Activated CD8-positive, alpha-beta memory T cell treated with anti-CD3 and anti-CD28 coated beads for 36 hours (primary cell): ENCODE data around the gene PLXNA4. TPM values are rescaled to one million over a fixed set of nuclear protein-coding genes. Genes with fewer than 3 reads are reported as not detected.

ENCODE experiments used
- CTCF ChIA-PET: fragments of 350-600 bp; sonication (Branson Sonifier 250); formaldehyde crosslinking; loops from one replicate; lab custom pipeline; 2021; ENCODE audit warnings: antibody characterized with exemption; lab: Charles Lee
- POLR2A ChIA-PET: fragments of 350-600 bp; sonication (Branson Sonifier 250); formaldehyde crosslinking; loops from one replicate; lab custom pipeline; 2021; ENCODE audit warnings: antibody characterized with exemption; lab: Charles Lee
- total RNA-seq, 2 experiments: library from RNA; stranded (reverse); gene quantifications; one replicate each; pipeline ENCODE4 v1.2.3, GENCODE V29; 2021

Gene PLXNA4
- total RNA-seq, 2 experiments from 2014 or later, result 0.04 to 0.19 TPM

DNA sequence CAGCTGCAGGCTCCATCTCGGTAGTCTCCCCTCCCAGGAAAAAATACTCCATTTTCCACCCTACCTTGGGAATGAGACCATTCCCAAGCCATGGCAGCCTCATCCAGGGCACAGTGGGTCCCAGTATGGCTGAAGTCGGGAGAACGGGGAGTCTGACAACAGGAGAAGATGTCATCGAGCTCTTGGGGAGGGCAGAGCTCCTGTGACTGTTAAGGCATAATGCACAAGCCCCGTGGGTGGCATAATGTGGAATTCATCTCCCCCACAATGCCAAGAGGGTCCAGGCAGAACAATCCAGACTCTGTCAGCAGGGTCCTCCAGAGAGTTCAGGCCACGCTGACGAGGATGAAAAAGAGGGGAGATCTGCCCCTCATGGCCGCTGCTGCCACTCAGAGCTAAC lies 279.4 kb downstream of the PLXNA4 start:
- ChIA-PET CTCF (no interaction called here), POLR2A (no interaction called here)

DNA sequence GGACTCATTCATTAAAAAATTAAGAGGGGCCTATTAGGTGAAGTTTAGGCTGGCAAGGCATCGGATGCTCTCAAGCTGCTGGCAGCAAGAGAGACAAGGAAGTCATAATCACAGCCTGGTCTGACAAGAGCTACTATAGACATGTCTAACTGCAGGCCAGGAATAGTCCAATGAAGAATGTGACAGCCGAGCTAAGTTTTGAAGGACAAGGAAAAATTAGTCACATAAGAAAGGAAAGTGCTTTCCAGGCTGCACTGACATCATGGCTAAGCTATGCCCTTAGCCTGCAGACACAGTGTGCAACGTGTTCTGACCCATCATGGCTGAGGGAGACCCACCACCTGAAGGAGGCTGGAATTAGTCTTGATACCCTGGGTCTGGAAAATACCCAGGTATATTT lies 281.1 kb downstream of the PLXNA4 start:
- CTCF ChIA-PET, result no interaction called here
- POLR2A ChIA-PET, result no interaction called here

GRCh38 chr7:132292803-132293202 lies 283.5 kb downstream of the PLXNA4 start:
- POLR2A ChIA-PET, result no interaction called here
- CTCF ChIA-PET, result no interaction called here

- POLR2A ChIA-PET, result no interaction called here
- CTCF ChIA-PET, result no interaction called here
Measured at GRCh38 chr7:132291481-132291880, 284.8 kb downstream of the PLXNA4 start.

- ChIA-PET CTCF (no interaction called here), POLR2A (no interaction called here)
Measured at GRCh38 chr7:132290021-132290420, 286.2 kb downstream of the PLXNA4 start.

DNA sequence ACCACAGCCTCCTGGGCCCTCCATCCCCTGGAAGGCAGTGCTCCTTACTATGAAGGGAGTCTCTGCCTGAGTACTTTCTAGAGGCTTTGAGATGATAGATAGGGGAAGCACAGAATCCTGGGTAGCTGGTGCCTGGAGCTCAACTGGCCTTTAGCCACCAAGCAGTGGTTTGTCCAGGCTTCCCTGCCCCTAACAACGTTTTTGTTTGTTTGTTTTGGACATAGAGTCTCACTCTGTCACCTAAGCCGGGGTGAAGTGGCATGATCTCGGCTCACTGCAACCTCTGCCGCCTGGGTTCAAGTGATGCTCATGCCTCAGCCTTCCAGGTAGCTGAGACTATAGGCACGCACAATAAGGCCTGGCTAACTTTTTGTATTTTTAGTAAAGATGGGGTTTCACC lies 289.4 kb downstream of the PLXNA4 start:
- POLR2A ChIA-PET, result no interaction called here
- CTCF ChIA-PET, result no interaction called here

- POLR2A ChIA-PET, result no interaction called here
- CTCF ChIA-PET, result no interaction called here
Measured at GRCh38 chr7:132280335-132280734, 295.9 kb downstream of the PLXNA4 start.

DNA sequence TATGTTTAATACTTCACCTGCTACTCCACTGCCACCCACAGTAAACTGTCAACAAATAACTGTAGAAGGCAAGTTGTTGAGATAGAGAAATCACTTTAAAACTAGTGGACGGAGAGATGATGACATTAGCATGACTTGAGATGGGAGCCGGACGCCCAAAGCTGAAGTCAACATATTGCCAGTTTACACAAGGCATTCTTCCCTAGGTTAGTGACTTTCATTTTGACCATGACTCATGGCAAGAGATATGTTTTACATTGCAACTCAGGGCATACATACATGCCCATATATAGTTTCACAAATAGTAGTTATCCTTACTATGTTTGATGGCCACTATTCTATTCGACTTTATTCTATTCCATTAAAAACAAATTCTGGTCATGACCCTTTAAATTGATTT lies 296.6 kb downstream of the PLXNA4 start:
- CTCF ChIA-PET, result no interaction called here
- POLR2A ChIA-PET, result no interaction called here

- ChIA-PET CTCF (no interaction called here), POLR2A (no interaction called here)
Measured at GRCh38 chr7:132276976-132277725, 299.1 kb downstream of the PLXNA4 start.

GRCh38 chr7:132276234-132276630 lies 300.0 kb downstream of the PLXNA4 start:
- ChIA-PET CTCF (no interaction called here), POLR2A (no interaction called here)

DNA sequence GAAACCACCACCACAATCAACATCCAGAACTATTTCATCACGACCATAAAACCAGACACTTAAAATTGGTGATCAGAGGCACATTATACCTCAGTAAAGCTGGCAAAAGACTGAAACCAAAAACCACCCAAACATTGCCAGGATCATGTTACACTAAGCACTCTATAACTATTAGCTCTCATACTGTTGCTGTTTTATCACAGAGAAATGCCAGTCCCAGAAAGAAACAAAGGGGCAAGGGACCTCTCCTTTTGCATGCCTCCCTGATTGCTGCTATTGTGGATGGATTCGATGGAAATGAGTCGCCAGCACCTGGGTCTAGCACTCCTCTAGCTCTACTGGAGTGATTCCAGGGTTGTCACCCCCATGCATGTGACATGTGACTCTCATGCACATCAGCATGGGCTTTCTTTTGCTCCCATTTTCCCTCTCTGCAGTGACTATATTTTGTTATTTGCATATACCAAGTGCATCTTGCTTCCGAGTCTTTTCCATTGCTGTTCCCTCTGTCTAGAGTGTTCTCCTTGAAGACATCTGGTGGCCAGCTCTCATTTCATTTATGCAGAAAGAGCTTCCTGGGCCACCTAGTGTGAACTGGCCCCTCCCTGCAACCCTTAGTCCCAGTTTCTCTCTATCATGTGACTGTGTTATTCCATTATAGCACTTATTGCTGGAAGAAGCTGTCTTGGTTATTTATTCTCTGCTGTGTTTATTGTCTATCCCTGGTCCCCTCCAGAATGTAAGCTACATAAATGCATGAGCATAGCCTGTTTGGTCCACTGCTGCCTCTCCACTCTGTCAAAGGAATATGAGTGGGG lies 300.6 kb downstream of the PLXNA4 start:
- CTCF ChIA-PET, result no interaction called here
- POLR2A ChIA-PET, result no interaction called here

GRCh38 chr7:132272763-132273371 lies 303.4 kb downstream of the PLXNA4 start:
- CTCF ChIA-PET, result no interaction called here
- POLR2A ChIA-PET, result no interaction called here

DNA sequence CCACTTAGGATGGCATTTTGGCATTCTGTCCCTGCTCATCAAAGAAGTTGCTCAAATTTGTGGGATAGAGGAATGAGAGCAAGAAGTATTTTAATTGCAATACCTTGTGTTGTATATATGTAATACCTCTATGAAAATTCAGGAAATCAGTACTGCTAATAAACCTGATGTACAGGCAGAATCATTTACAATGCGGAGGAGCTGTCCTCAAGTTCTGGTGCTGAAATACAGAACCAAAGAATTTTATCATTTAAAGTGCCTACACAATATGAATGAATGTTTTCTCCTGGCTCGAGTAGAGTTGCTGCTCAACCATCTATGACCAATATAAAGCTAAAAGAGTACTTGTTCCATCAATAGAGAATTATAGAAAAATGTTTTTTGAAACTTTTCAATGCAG lies 305.8 kb downstream of the PLXNA4 start:
- ChIA-PET CTCF (interaction anchor here (0.6 to 0.7 kb wide), 2 partner anchors 581 to 1352 kb away, joined by 3 read pairs; no protein-coding TSS in a partner anchor), POLR2A (no interaction called here)

DNA sequence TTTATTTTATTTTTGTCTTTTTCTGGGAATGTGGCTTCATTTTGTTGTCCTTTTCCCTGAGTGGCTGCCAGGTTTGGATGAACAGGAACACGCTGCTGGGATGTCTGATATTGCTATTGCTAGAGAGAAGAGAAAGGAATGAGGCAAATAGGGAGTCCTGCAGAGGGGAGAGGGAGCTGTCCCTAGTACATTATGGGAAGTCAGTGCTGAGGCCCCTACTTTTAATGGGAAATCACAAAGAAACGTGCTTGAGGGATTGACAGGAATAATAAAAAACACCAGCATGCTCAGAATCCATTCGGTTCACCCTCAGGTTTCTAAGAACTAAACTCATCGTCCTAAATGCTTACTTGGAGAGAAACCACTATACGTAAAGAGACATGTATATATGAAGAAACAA lies 306.6 kb downstream of the PLXNA4 start:
- CTCF ChIA-PET, result interaction anchor here (0.6 to 0.7 kb wide), 2 partner anchors 580 to 1353 kb away, joined by 3 read pairs; no protein-coding TSS in a partner anchor
- POLR2A ChIA-PET, result no interaction called here

GRCh38 chr7:132263151-132263550 lies 313.1 kb downstream of the PLXNA4 start:
- ChIA-PET CTCF (no interaction called here), POLR2A (no interaction called here)

DNA sequence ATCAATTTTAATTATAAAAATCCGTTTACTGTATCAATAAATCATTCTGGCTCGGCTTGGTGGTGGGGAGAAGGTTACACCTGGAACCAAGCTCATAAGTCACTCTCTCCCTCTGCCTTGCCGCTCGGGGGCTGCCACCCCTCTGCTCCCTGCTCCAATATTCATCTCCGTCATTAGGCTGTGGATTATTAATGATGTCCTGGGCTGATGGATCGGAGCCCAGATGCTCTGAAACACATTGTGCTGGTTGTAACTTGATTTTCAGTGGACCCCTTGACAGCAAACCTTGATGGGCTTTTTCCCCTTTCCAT lies 314.2 kb downstream of the PLXNA4 start:
- ChIA-PET CTCF (no interaction called here), POLR2A (no interaction called here)

DNA sequence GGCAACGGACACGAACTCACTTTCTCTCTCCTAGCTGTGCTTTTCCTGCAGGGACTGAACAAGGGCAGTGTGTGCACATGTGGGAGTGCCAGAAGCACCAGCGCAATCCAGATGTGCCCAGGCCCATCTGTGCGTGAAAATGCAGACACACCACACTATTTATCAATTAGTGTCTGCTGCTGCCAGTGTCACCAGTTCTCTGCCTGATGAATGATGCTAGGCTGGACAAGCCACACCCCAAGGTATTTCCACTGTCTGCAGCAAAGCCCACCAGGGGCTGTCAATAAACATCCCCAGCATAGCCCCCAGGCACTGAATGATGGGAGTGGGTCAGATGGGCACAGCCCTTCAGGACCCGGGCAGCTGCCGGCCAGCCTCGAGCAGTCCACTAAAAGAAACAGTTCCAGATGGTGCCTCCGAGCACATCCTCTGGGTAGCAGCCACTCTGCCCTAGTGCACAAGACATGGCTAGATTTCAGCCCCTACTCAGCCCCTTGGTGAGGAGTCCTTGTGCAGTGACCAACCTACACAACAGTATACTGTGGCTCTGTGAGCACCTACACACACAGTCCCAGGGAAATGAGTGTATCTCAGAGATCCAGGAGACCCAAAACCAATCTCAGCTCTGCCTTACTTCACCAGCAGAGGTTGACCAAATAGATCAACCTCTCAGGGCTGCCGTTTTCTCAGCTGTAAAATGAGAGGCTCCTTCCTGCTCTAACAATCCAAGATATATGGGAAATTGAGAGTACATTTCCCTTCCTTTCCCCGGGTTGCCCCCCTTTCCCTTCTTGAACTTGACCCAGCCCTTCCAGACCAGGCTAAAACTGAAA lies 314.7 kb downstream of the PLXNA4 start:
- ChIA-PET CTCF (no interaction called here), POLR2A (no interaction called here)

DNA sequence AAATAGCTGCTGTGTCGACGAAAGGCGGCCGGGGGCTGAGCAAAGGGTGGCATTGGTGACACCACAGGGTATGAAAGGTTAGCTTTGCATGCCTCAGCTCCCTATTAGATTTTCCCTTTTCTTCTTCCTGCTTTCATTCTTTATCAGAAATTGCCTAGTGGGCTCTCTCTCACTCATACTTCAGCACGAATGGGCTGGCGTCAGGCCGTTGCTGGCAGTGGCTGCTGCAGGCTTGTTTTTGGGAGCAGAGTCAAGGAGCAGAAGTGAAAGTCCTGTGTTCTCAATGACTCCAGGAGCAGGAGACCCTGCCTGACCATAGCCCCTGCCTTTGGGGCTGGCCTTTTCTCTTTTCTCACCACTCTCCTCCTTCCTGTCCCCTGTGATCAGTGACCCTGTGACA lies 318.0 kb downstream of the PLXNA4 start:
- CTCF ChIA-PET, result no interaction called here
- POLR2A ChIA-PET, result no interaction called here

- ChIA-PET CTCF (no interaction called here), POLR2A (no interaction called here)
Measured at GRCh38 chr7:132257253-132257652, 319.0 kb downstream of the PLXNA4 start.

DNA sequence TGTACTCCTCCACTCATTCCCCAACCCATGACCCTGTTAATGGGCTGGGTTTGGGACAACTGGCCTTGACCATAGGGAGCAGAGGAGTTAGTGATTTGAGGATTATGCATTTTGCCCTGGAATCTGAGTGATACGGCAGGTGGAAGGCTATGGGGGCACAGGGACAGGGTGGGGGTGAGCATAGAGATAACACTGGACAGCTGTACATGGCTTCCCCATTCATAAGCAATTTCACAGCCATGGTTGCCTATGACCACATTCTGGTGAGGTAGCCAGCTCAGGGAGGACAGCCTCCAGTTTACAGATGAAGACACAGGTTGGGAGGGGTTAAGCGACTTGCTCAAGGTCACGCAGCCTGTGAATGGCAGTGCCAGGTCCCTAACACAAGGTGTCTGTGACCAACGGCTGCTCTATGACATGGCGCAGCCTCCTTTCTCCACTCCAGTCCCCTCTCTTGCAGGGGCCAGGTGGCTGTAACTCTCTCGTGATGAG lies 319.5 kb downstream of the PLXNA4 start:
- ChIA-PET POLR2A (no interaction called here), CTCF (no interaction called here)
